CD4-positive, alpha-beta T cell treated with Interleukin-10 for 1 hour (primary cell): ENCODE data around the gene RCAN2.

Experiments used
- DNase-seq: peaks from one replicate; pipeline ENCODE4 v3.0.0-alpha.2; 2020

The RCAN2 gene

DNA sequence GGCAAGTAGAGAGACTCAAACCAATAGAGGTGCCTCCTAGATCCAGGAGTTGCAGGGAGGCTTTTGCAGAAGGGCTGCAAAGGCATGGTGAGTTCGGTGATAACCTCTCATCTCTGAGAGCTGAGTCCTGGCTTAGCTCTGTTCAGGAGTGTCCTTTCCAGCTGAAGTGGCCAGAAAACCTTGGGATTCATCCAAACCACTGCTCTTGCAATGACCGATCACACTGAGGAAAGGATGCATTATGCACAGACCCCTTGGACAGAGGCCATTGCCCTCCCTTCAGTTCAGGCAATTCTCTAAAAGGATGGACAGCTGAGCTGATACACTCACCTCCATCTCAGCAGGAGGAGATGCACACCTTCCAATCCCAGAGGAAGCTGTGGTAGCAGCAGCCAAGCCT, 161.7 kb downstream of the RCAN2 start:
- no peak for DNase-seq

DNA sequence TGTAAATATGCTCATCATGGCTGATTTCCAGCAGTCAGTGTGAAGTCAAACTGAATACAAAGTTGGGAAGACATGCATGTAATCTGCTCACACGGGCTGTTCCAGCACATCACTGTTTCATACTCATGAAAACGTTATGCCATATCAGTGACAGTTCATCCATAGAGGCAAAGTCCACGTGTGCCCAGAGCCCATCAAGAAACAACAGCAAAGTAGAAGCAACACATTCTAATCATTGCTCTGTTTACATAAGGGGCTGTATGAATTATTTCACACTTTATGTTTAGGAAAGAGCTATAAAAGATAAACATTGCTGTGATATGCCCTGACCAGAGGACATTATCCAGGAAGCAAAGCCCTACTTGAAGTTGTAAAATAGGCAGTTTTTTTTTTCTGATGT, 163.5 kb downstream of the RCAN2 start:
- DNase-seq = no peak

DNA sequence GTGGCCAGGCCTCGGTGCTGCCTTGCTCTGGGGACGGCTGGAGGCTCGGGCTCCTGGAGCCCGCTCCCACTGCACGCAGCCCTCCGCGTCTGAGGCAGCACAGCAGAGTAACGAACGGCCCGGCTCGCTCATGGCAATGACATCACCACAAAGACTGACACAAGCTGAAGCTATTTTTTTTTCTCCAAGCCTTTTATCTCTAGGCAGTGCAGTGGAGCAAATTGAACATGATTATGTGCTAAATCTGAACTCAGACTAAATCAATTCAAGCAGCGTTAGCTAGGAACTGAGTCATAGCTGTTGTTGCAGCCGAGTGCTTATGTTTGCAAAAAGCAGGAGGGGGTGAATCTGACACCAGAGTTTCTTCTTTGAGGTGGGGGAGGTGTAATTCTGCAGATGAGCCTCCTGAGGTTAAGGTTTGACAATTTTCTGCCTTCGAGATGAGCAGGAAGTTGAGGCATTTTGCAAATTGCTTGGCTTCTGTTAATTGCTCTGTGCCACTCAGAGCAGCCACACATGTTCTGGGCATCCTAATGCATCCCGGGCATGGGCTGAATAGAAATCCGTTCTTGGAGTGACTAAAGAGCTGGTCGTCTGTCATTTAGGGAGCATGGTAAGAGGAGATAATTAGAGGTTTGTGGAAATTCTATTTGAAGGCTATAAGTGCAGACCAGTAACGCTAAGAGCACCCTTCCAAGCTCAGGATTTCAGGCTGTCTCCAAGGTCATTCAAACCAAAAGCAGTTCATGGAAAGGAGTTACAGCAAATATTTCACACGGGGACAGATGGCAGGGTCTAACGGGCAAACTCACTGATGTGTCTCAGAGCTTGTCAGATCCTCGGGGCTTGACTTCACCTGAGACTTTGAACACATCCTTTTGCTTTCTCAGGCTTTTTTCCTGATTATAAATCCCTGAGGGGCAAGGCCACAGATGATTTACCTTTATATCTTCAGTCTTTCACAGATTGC, 165.4 kb downstream of the RCAN2 start:
- DNase-seq = peak; percentile 19

DNA sequence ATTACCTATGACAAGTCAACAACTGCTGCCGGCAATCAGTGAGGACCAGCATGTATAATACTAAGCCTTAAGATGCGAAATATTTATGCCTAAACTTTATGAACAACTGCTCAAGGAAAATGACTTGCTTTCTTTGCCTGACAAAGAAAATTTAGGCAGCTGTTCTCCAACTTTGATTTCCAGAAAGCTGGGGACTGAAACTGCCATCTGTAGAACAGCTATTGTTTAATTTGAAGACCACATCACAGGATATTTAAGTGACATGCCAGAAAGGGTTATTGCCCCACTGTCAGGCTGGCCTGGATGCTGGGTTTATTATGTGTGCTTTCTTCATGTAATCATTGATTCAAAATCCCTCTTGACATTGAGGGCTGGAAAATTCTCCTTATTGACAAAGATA, 166.5 kb downstream of the RCAN2 start:
- no peak for DNase-seq

DNA sequence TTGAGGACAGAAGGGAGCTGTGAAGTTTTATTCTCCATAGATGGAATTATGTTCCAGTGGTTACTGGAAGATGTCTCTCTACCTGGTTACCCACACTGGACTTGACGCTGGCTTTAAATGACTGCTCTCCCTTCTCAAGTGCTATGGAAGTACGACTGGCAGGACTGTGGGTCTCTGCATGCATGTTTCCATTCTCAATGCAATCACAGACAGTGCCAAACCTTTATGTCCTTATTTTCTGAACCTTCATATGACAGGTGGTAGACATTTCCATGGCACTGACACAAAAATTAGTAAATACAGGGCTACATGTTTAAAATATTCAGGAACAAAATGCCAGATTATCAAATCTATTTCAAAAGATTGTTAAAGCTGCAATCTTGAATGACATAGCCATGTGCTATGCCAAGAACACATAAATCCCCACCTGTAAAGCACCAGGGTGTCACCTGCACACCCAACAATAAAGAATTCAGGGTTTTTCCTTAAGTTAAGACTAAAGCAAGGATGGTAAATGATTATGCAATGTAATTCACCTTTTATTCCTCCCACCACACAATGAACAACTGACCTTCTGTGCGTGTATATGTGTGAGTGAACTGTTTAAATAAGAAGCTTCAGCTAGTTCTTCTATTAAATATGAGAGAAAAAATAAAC, 167.2 kb downstream of the RCAN2 start:
- DNase-seq = no peak

DNA sequence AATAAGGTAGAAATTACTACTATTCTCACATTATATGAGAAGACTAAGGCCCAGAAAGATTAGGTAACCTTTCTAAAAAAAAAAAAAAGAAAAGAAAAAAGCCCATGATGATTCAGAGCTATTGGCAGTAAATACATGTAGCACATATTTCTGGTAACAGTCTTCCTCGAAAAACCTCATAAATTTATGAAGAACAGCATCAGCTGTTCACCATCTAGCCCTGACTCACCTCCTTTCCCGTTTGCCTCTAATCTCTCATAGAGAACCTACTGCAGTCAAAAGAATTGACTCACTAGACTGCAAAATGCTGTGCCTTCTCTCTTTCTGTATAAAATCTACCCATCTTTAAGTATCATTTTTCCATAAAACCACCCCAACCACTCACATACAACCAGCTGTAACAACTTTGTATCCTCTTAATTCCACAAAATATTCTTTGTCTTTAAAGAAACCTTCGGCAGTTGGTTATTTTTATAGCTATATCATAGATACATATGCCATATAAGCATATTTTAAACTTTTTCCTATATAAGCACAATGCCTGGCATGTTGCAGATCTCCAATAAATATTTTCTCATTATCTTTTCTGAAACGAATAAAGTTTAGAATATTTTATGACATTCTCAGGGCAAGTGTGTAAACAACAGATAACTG, 167.8 kb downstream of the RCAN2 start:
- DNase-seq = no peak

DNA sequence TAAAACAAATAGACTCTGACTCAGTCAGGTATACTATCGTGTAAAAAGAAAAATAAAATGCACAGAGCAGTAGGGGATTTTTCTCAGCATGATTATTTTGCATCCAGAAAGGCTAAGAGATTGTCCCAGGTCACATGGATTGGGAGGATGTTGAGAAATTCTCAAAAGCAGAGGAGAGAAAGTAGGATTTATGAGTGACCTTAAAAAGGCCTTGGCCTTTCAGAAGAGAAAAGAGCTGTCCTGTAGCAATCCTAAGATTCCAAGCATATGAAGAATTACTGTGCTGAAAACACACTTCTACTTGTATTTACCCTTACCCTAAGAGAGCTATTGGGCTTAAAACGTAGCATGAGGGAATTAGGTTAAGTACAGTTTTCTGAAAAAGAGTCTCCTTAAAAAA, 170.7 kb downstream of the RCAN2 start:
- DNase-seq = no peak

DNA sequence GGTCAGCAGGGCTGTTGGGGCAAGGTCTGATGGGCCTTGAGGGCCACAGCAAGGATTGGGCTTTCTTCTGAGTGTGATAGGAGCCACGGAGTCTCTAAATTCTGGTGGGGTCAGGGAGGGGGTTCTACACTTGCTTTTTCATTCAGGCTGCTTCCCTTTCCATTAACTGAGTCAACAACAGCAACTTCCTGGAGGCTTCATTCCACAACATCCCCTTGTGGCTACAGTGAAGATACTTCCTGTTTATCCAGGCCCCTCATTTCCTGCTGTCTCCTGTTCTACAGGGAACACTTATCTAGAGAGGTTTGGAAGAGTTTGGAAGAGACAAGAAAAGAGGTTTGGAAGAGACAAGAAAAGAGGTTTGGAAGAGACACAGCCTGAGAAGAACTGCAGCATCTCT, 175.7 kb downstream of the RCAN2 start:
- no peak for DNase-seq

DNA sequence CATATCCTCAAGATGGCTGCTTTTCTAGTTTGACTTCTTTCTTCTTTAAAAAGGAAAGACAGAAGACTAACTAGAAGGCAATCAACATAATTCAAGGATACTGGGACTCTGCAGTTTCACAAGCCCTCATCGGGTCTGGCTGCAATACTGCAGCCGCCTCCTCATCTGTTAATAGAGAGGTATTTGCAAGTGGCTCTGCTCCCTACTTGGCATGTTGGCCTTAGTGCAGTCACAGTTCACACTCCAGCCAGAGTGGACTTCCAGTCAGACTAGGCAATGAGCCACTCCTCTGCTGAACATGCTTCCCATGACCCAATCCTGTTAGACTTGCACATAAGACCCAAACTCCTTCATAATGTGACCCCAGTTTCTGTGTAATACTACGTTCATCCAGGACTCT, 178.6 kb downstream of the RCAN2 start:
- DNase-seq = no peak

DNA sequence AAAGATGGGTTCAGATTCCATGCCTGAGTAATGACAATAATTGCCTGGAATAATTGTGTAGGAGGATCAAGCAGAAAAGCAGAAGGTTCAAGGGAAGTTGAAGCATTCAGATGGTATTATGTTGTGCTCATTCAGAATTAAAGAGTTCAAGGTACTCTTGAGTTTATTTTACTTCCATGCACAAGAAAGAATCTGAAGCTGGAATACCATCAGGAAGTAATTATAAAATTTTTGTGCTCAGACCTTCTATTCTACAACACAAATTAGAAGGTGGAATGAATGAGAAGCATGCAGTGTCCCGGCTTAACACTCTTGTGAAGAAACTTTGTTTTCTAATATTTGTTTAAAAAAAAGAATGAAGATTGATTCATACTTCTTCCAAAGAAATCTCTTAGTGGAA, 181.1 kb downstream of the RCAN2 start:
- no peak for DNase-seq

DNA sequence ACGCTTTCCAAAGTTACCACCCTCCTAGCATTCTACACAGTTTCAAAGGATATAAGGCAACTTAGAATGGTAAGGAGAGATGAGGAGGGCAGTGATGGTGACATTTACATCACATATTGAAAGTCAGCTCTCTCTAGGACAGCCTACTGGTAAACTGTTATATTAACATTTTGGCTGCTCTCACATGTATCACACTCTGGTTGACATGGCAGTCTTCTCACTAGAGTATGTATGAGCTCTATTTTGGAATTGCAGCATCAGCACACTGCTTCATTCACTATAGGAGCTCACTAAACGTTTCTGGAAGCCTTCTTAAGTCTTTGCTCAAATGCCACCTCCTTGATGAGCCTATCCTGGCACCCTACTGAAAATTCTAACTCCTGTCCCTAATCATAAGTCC, 184.8 kb downstream of the RCAN2 start:
- DNase-seq = no peak

DNA sequence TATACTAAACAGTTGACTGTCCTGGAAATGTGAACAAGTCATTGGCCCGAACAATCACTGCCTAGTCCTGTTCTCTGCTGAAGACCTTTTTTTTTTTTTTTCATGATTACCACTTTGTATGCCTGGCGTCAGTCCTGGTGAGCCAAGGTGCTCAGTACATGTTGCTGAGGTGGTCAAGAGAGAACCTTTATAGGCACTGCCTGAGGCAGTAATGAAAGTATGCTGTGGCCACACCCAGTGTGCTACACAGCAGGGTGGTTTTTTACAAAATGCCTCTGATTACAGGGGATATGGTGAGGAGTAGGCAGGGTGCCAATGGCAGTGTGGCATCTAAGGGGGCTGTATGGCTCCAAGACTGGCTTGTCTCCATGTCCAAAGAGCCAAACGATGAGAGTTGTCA, 185.4 kb downstream of the RCAN2 start:
- no peak for DNase-seq

DNA sequence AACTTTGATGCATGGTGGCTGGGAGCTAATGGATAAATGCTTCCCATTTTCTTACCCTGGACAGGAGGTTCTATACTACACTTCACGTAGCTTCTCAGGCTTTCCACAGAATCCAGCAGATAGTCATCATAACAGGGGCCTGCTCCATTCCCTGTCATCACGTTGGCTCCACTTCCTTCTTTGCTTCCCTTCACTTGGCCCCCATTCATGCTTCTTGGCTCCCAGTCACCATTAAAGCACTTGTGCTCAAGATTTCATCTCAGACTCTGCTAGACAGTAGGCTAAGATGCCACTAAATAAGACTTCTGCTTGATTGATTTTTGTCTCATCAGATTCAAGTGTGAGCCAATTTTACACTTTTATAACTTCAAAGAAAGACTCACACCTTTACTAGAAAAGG, 186.0 kb downstream of the RCAN2 start:
- no peak for DNase-seq

DNA sequence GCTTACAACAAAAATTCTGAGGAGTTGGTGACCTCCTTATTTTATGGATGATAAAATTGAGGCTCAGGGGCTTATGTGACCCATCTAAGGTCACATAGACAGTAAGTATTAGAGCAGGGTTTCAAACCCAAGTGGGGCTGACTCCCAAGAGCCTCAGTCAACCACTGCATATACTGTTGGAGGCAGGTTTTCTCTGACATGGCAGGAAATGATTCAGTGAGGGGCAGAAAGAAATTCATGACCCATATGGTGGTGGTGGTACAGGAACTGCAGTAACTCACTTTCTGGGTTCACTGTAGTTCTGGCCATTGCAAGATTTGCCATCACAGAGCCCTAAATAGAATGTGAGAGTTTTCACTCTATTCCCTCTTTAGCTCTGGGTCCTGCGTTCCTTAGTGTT, 188.4 kb downstream of the RCAN2 start:
- DNase-seq = no peak

DNA sequence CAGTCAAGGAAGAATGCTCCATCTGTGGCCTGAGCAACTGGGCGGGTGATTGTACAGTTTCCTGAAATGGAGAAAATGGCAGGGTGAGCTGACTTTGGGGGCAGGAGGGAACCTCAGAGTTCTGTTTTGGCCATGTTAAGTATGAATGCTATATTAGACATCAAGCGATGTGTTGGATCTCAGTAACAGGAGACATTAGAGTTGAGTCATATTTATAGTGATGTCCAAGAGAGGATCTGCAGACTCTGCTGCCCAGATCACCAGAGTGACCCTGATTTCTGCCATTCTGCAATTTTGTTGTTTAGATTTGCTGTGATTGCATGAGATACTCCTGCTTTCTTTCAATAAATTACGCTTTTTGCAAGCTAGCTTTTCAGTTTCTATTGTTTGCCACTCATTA, 189.1 kb downstream of the RCAN2 start:
- no peak for DNase-seq

DNA sequence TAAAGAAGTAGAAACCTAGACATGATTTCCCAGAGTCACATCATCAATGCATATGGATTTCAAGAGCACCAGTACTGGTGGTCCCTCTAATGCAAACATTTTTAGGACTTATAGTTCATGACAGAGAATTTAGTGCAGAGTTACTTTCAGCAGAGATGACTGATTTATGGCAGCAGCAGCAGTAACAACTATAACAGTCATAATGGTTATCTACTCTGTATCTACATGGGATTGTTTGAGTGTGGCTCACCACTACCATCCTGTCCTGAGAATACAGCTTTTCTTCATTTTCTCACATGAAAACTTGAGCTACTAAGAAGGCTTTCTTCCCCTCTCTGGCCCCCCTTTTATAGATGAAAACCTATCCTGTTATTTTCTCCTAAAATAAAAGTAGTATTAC, 192.0 kb downstream of the RCAN2 start:
- DNase-seq = no peak

DNA sequence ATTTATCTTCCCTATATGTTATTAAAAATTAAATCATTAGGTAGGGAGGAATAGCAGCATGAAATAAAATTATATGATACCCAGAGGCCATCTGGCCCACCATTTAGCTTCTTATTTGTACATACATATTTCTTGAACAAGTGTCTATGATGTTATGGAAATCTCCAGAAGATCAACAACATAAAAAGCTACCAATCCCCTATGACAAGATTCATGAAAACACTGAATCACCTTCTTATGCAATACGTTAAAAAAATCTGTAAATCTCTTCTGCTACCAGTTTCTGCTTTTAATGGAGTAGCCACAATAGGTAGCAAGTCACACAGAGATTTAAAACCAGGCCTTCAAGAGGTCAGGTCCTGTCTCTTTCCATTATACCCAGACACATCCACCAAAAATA, 194.7 kb downstream of the RCAN2 start:
- DNase-seq = no peak

DNA sequence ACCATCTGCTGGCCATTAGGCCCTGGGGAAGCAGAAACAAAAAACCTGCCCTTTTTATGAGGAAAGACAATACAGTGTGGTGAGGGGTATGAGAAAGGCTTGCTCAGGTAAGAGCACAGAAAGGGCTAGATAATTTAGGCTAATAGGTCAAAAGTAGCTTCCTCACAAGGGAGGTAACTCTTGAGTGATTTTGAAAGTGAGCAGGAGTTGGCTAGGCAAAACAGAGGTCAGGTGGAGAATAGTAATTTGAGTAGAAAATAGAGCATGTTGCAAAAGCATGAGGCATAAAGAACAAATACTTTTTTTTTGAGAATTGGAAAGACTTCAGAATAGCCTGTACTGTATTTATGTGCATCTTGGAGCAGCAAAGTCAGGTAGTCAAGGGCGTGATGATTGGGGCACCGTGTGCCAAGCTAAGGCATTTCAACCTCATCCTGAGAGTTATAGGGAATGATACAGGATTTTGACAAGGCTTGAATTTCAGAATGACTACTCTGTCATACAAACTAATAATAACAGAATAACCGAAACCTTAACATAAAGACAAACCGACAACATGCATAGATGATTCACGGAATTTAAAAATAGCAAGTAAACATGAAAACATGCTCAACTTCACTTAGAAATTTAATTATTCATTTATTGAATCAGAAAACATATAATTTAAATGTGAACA, 197.5 kb downstream of the RCAN2 start:
- DNase-seq = no peak

DNA sequence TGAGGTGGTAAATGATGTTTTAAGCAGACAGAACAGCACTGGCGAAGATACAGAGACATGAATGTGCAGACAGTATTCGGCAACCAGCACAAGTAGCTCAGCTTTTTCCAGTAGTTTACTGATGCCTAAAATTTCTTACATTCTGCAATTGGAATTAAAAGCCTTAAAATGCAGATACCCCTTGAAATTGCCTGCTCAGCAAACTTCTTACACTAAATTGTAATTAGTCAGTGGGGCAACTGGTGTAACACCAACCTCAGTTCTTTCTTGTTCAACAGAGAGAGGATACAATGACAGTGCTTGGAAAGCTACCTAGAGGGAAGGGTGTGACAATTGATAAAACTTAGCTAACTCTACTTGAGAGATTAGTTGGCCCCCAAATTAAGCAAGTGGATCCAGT, 199.4 kb downstream of the RCAN2 start:
- no peak for DNase-seq

DNA sequence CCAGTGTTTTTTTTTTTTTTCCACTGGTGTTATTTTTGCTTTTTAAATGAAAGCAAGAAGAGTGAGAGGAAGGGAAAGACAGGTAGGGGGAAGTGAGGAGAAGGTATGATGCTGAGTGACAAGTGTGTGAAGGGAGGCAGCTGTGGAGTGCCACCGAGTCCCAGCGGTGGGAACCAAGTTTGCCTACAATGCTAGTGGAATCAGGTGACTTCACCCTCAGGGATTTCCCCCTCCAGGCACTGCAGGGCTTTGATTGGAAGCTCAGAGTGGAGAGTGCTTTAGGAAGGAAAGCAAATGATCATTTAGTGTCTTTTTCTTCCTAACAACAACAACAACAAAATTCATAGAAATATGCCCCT, 200.0 kb downstream of the RCAN2 start:
- DNase-seq = no peak

DNA sequence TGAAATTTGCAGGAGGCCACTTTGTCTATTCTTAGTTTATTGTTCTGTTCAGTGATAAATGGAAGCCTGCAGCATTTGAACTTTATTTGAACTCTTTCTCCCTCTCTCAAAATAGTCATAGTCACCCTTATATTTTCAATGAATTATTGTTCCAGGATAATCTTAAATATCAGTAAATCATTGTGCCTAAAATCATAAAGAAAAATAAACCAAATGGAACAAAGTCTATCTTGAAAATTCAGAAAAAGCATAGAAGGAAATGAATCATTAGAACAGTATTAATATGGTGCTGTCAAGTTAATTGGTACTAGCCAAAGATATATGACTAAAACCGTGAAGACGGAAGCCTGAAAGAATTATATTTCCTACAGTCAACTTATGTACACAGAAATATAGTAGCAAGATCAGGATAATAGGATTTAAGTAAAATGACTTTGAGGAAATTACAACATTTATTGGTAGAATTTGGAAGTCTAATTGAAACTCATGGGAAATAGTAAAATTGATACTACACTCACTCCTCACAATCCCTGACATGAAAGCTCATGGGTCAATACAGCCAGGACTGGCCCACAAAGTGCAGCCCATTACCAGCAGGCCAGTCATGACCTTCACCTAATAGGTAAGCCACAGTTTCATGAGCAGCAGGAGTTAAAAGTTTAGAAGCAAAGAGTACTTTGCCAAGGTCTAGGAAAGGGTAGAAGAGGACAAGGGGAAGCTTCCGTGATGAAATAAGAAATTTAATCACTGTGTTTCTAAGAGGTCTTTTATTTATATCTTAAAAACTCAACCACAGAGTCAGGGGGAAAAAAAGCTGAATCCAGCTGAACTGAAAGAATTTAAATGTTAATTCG, 200.6 kb downstream of the RCAN2 start:
- no peak for DNase-seq

DNA sequence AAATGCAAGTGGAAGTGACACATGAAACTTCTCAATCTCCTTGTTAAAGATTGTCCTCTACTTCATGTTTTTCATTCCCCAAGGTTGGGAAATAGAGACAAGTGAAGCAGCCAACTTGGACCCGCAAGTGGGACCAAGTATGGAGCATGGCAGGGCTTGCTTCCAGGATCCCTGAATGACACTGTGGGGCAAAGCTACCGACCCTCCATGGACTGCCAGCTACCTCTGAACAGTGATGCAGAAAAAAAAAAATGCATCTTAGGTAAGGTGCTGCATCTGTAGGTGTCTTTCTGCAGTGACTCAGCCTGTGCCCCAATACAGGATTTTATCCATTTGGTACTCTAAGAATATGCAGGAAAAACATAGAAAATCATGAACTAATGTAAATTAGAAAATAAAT, 201.4 kb downstream of the RCAN2 start:
- DNase-seq = no peak

DNA sequence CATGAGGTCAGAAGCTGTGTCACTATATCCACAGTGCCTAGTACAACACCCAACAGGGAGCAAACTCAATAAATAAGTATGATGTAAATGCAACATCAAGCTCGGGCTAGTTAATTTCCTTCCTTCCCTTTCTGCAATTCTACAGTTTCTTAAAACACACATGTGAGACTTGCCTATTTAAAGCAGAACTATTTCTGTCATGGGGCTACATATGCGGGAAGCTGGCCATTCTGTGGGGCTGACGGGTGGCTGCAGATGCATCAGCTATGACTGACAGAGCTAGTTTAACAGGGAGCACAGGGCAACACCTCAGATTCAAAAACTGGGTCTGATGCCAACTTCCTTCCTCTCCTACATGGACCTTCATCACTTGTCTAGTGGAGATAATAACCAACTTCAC, 202.4 kb downstream of the RCAN2 start:
- no peak for DNase-seq
